ENCODE results near the gene EMILIN3.

The EMILIN3 gene

GRCh38 chr20:41350408-41350962 is 16.1 kb downstream of the EMILIN3 start:
- peak; percentile 88 for FAIRE-seq
- DNase-seq (ENCODE audit: insufficient read length, low spot score): no peak

GRCh38 chr20:41349943-41350342 is 16.7 kb downstream of the EMILIN3 start:
- FAIRE-seq: no peak
- no peak for DNase-seq (ENCODE audit: insufficient read length, low spot score)

GRCh38 chr20:41349266-41349665 is 17.4 kb downstream of the EMILIN3 start:
- FAIRE-seq (no peak), DNase-seq (ENCODE audit: insufficient read length, low spot score) (no peak)

- FAIRE-seq (no peak), DNase-seq (ENCODE audit: insufficient read length, low spot score) (no peak)
Measured at GRCh38 chr20:41348430-41349172, 18.0 kb downstream of the EMILIN3 start.

GRCh38 chr20:41347523-41348429 is 18.8 kb downstream of the EMILIN3 start:
- FAIRE-seq (no peak), DNase-seq (ENCODE audit: insufficient read length, low spot score) (no peak)

DNA sequence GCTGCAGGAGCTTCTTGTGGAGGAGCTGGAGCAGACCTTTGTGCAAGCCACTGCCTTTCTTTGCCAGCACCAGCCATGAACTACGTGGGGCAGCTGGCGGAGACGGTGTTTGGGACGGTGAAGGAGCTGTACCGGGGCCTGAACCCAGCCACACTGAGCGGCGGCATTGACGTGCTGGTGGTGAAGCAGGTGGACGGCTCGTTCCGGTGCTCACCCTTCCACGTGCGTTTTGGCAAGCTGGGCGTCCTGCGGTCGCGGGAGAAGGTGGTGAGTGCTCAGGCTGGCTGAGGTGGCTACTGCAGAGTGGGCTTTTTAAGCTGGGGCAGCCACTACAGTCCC is 20.9 kb downstream of the EMILIN3 start:
- no peak for FAIRE-seq
- DNase-seq (ENCODE audit: insufficient read length, low spot score): no peak

DNA sequence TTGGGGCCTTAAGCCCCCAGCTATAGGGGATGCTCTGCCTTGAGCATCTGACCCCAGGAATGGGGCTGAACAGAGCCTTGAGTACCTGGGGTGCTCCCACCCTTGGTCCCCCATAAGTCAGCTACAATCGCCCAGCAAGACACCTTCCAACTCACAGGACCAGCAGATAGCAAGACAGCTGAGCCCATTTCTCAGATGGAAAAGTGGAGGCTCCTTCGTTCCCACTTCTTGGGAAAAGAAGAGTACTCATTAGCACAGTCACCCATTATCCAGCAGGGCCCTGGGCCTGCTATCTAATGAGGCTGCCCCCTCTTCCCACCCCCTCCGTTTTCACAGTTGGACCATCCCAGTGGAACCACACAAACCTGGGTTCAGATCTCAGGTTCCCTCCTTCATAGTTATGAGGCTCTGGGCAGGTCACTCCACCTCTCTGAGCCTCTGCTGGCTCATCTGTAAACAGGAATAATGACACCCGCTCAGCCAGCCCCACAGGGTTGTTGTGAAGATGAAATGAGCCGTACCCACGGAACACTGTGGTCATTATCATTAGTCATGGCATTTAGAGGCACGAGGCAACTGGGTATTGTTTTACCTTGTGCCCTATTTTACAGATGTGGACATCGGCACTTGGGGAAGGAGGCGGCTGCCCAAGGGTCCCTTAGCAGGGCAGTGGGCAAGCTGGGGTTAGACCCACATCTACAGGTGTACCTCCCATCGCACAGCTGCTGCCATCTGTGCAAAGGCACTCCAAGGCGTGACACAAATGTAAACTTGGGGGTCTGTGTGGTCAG is 21.5 kb downstream of the EMILIN3 start:
- no peak for DNase-seq (ENCODE audit: insufficient read length, low spot score)

DNA sequence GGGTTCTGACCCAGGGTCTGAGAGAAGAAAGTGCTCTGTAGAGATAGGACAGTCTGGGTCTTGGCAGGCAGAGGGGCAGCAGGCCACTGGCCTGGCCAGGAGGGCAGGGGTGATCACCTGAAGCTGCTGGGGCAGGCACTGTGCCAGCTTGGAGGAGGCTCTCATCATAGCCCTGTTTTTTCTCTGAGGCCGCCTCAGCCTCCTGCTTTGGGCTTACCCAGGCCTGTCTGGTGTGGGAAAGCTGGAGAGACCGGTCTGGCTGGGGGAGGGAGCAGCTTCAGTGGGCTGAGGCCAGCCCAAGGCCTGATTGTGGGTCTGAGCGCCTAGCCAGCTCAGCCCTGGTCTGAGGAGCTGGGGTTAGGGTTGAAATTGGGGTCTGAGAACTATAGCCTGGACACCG is 22.1 kb downstream of the EMILIN3 start:
- FAIRE-seq: no peak
- DNase-seq (ENCODE audit: insufficient read length, low spot score): no peak

More for the DNA sequence above, 21.5 kb downstream of the EMILIN3 start:
- peak; percentile 76 for FAIRE-seq

- DNase-seq (ENCODE audit: insufficient read length, low spot score): no peak
- no peak for FAIRE-seq
Measured at GRCh38 chr20:41342474-41343464, 23.8 kb downstream of the EMILIN3 start.

DNA sequence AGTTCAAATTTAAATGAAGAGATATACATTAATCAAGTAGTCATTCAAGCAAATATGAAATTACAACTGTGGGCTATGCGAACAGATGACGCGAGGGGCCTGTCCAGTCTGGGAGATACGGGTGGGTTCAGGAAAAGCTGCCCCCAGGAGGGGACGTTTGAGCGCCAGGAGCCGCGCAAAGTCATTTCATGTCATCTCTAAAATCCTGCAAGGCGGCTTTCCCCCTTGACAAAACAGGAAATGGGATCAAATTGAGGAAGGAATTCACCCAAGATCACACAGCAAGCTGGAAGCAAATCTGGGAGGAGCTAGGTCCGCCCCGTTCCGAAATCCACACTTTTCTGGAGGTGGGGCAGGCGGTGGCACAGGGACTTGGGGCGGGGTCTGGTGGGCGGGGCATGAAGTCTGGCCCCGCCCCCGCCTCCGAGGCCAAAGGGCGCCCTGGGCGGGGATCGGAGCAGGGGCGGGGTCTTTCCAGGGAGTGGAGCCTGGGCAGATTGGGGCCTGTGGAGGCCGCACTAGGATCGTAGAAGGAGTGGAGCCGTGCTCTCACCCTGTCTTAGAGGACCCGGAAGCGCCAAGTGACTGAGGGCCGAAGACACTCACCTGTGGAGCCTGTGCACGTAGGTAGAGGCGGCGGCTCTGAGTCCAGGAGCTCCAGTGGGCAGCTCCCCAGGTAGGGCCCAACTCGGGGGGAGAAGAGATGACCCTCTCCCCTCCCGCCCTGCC is 26.1 kb downstream of the EMILIN3 start, which contains the start of gene LPIN3:
Gene LPIN3 (plus strand): TSS at position 495 of the 729 bp plus-strand sequence. CDS start 4,983 bp downstream, outside the sequence.
- FAIRE-seq: peak; percentile 99
- peak; percentile 97 for DNase-seq (ENCODE audit: insufficient read length, low spot score)

DNA sequence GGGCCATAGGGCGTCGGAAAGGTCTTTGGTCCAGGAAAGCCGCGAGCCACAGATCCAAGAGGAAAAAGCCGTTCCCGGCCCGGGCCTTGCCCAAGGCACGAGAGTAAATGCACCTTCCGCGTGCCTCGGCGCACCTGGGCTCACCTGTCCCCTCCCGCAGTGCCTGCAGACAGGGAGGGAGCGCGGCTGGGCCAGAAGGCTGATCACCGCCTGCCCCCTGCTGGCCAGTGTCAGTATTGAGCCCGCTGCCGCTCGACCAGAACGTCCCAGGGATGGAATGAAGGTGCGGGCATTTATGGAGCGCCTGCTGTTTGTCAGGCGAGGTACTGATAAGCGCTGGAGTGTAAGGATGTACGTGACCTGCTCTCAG is 26.7 kb downstream of the EMILIN3 start:
- FAIRE-seq (no peak), DNase-seq (ENCODE audit: insufficient read length, low spot score) (peak; percentile 92)

DNA sequence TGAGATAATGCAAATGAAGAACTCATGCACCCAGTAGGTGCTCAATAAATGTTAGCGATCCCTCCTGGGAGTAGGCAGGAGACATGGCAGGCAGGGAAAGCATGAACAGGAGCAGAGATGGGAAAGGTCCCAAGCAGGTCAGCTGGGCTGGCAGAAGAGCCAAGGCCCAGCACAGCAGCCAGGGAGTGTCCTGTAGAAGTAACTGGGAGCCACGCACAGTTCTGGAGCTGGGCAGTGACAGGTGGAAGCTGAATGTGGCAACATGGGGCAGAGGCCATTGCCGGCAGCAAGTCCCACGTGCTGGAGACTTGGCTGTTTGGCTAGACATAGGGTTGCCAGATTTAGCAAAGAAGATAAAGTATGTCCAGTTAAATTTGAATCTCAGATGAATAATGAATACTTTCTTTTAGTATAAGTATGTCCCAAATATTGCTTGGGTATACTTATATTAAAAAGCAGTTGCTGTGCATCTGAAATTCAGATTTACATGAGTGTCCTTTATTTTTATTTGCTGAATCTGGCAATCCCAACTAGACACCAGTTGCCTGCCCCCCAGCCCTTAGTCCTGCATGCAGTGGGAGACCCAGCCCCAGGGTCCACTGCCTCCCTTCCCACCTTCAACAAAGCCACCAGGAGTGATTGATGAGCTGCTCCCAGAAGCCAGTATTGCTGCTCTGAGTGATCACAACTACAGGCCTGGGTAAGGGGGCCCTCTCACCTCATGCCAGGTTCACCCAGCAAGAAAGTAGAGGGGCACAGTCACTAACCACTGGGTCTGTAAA is 29.7 kb downstream of the EMILIN3 start:
- DNase-seq (ENCODE audit: insufficient read length, low spot score) (no peak), FAIRE-seq (no peak)

DNA sequence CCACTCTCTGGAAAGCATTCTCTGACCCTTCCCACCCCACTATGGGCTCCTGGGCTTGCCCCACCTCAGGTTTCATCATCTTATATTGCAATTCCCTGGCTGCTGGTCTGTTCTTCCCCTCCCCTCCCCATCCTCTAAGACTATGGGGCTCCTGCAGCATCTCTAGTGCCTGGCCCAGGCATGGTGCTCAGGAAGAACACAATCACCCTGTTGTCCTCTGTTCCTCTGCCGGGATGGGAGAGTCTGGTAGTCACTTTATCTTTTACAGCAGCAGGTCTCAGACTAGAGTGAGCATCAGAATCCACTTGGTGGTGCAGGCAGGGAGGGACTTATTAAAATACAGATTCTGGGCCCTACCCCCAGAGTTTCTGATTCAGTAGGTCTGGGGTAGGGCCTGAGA is 31.0 kb downstream of the EMILIN3 start:
- DNase-seq (ENCODE audit: insufficient read length, low spot score): no peak
- FAIRE-seq: no peak

GRCh38 chr20:41334443-41335421 is 31.9 kb downstream of the EMILIN3 start:
- DNase-seq (ENCODE audit: insufficient read length, low spot score): no peak
- no peak for FAIRE-seq

DNA sequence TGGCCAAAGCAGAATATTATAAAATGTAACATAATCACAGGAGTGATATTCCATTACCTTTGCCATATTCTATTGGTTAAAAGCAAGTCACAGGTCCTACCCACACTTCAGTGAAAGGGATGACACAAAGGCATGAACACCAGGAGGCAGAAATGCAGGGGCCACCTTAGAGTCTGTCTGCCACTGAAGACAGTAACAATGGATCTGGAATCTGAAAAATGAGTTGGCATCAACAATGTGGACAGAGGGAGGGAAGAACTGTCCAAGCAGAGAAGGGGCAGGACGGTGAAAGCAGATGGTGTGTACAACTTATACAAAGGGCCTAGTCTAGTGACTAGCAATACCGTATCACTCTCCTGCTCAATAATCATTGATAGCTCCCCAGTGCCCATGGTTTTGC is 32.6 kb downstream of the EMILIN3 start:
- DNase-seq (ENCODE audit: insufficient read length, low spot score): no peak
- FAIRE-seq: peak; percentile 87

- FAIRE-seq (no peak), DNase-seq (ENCODE audit: insufficient read length, low spot score) (no peak)
Measured at GRCh38 chr20:41331731-41332130, 34.9 kb downstream of the EMILIN3 start.

DNA sequence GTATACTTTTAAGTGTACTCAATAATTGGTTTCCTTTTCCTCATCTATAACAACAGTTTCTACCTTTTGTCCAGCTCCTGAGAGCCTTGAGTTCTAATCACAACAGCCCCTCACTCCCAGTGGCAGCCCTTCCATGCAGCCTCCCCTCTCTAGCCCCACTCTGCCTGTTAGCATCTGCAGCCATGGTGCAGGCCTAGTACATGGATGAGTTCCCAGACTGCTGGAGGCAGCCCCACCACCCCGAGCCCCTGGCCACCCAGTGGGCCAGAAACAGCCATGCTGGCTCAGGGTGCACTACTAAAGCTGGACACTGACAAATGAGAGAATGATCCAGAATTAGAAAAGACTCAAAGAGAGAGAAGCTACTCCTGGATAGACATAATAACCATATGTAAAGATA is 35.7 kb downstream of the EMILIN3 start:
- no peak for DNase-seq (ENCODE audit: insufficient read length, low spot score)
- FAIRE-seq: no peak
